Measurements from ENCODE around the gene NDE1.

GRCh38 chr16:15725641-15726240 is 75.7 kb downstream of the NDE1 start:
- TF ChIP-seq CTCF (IDR thresholded peaks at IDR 0.05; ENCODE audit: low read length) = no peak
- no peak for TF ChIP-seq EZH2 (IDR thresholded peaks at IDR 0.05; ENCODE audit: borderline replicate concordance, low read length)
